PC-9 (cell line): ENCODE results near the gene ACSL3. TPM values are rescaled to one million over a fixed set of nuclear protein-coding genes. Genes with fewer than 3 reads are reported as not detected.

Experiments used
- BruUV-seq: library from RNA; stranded (reverse); fragments of 400-500 nt; replicated peaks from 2 replicates; lab custom pipeline; 2021; lab: Mats Ljungman, UMichigan
- CTCF ChIA-PET: fragments of 300-600 bp; sonication (Branson Sonifier 250); formaldehyde crosslinking; loops from one replicate; lab custom pipeline; 2022; ENCODE audit warnings: antibody characterized with exemption; lab: Charles Lee
- POLR2A ChIA-PET: fragments of 300-600 bp; sonication (Branson Sonifier 250); formaldehyde crosslinking; loops from one replicate; lab custom pipeline; 2022; ENCODE audit warnings: antibody characterized with exemption; ENCODE audit not compliant: unreplicated experiment; lab: Charles Lee
- DNase-seq, 2 experiments: peaks; one replicate each; pipeline versions ENCODE4 v3.0.0 to v3.0.0-alpha.2; 2015 to 2022; ENCODE audit warnings: mixed read lengths in 1 of 2
- H2AFZ ChIP-seq: fragments of 200-600 bp; sonication (generic); 2 replicates; pipeline ENCODE4 v1.8.1; 2017; ENCODE audit warnings: antibody characterized with exemption
- H3F3A ChIP-seq: fragments of 200-600 bp; sonication (generic); 2 replicates; pipeline ENCODE4 v1.8.1; 2017; ENCODE audit warnings: antibody characterized with exemption, mild to moderate bottlenecking, low read depth; ENCODE audit not compliant: insufficient read depth
- H3K27ac ChIP-seq: fragments of 200-600 bp; sonication (generic); 2 replicates; pipeline ENCODE4 v1.6.1; 2016; ENCODE audit warnings: mixed run types
- H3K27me3 ChIP-seq: fragments of 200-600 bp; sonication (generic); 2 replicates; pipeline ENCODE4 v1.6.1; 2016; ENCODE audit warnings: low read depth, mixed run types; ENCODE audit not compliant: insufficient read depth
- H3K36me3 ChIP-seq: fragments of 200-600 bp; sonication (generic); 2 replicates; pipeline ENCODE4 v1.6.1; 2016; ENCODE audit warnings: low read depth, mixed run types
- H3K4me1 ChIP-seq: fragments of 200-600 bp; sonication (generic); replicated peaks from 2 replicates; pipeline ENCODE4 v1.6.1; 2016; ENCODE audit warnings: mixed run types; ENCODE audit not compliant: insufficient read depth
- H3K4me2 ChIP-seq: fragments of 200-600 bp; sonication (generic); 2 replicates; pipeline ENCODE4 v1.6.1; 2017; ENCODE audit warnings: mixed run types
- H3K4me3 ChIP-seq: fragments of 200-600 bp; sonication (generic); 2 replicates; pipeline ENCODE4 v1.6.1; 2016; ENCODE audit warnings: mixed run types
- H3K79me2 ChIP-seq: fragments of 200-600 bp; sonication (generic); 2 replicates; pipeline ENCODE4 v1.6.1; 2017; ENCODE audit warnings: low read depth, mixed run types
- H3K9me2 ChIP-seq: fragments of 200-600 bp; sonication (generic); 2 replicates; pipeline ENCODE4 v1.8.1; 2017; ENCODE audit warnings: mild to moderate bottlenecking; ENCODE audit not compliant: insufficient read depth
- H3K9me3 ChIP-seq: fragments of 200-600 bp; sonication (generic); 2 replicates; pipeline ENCODE4 v1.8.1; 2016; ENCODE audit warnings: low read depth; ENCODE audit not compliant: insufficient read depth
- H4K20me1 ChIP-seq: fragments of 200-600 bp; sonication (generic); 2 replicates; pipeline ENCODE4 v1.8.1; 2017; ENCODE audit not compliant: insufficient read depth
- EZH2 ChIP-seq: fragments of 200-600 bp; sonication (generic); IDR thresholded peaks from 2 replicates; pipeline ENCODE4 v1.8.0; 2017; ENCODE audit warnings: antibody characterized with exemption, low read depth
- intact Hi-C: fragments of 100-400 bp; cut with micrococcal nuclease; formaldehyde crosslinking; loops from one replicate; pipeline ENCODE4 v1.10.0; 2022; ENCODE audit not compliant: unreplicated experiment
- total RNA-seq: library from RNA; stranded (reverse); gene quantifications from 2 replicates; pipeline ENCODE4 v1.2.3, GENCODE V29; 2021
- TF ChIP-seq, protein P1 (sequence below): fragments of 200-600 bp; sonication (generic); conservative IDR thresholded peaks from 2 replicates; pipeline ENCODE4 v1.6.1; 2017; ENCODE audit warnings: mixed run types, antibody characterized with exemption, mild to moderate bottlenecking, moderate library complexity

Gene ACSL3
- total RNA-seq, 1 experiment from 2014 or later = 446 TPM

GRCh38 chr2:222982010-222982908 is 121.4 kb downstream of the ACSL3 start:
- TF ChIP-seq EZH2 = no peak
- TF ChIP-seq, protein P1, sequence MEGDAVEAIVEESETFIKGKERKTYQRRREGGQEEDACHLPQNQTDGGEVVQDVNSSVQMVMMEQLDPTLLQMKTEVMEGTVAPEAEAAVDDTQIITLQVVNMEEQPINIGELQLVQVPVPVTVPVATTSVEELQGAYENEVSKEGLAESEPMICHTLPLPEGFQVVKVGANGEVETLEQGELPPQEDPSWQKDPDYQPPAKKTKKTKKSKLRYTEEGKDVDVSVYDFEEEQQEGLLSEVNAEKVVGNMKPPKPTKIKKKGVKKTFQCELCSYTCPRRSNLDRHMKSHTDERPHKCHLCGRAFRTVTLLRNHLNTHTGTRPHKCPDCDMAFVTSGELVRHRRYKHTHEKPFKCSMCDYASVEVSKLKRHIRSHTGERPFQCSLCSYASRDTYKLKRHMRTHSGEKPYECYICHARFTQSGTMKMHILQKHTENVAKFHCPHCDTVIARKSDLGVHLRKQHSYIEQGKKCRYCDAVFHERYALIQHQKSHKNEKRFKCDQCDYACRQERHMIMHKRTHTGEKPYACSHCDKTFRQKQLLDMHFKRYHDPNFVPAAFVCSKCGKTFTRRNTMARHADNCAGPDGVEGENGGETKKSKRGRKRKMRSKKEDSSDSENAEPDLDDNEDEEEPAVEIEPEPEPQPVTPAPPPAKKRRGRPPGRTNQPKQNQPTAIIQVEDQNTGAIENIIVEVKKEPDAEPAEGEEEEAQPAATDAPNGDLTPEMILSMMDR = peak; percentile 79
- Histone ChIP-seq H3K4me2 (0 out of 2 replicates have a peak overlapping the region, but pooled peaks have one; percentile 4), H3K4me3 (no peak overlapping the region), H2AFZ (peak overlapping the region; percentile 31; the same call in 1 of the 2 replicates), H3K4me1 (peaks cover 22% of the 10 kb centered on the region), H3K79me2 (no peaks in the 10 kb centered on the region), H3K9me3 (peaks cover 7% of the 10 kb centered on the region), H3F3A (no peaks in the 10 kb centered on the region), H3K9me2 (no peaks in the 10 kb centered on the region), H3K27ac (peak overlapping the region; percentile 62), H3K36me3 (no peaks in the 10 kb centered on the region), H4K20me1 (no peaks in the 10 kb centered on the region), H3K27me3 (no peaks in the 10 kb centered on the region)
- POLR2A ChIA-PET = interaction anchor here (0.6 to 0.7 kb wide), 2 partner anchors 44 to 235 kb away, joined by 4 read pairs; no protein-coding TSS in a partner anchor
- BruUV-seq = no TSS peak
- DNase-seq = peak; percentile 67 to 90
- CTCF ChIA-PET = interaction anchor here (0.6 to 1.1 kb wide), 3 partner anchors 65 to 557 kb away, joined by 3 to 4 read pairs (median 3); no protein-coding TSS in a partner anchor
- intact Hi-C loops = loop anchor here (1.0 to 5.0 kb wide), 3 partner anchors 60 to 265 kb away; no protein-coding TSS in a partner anchor

DNA sequence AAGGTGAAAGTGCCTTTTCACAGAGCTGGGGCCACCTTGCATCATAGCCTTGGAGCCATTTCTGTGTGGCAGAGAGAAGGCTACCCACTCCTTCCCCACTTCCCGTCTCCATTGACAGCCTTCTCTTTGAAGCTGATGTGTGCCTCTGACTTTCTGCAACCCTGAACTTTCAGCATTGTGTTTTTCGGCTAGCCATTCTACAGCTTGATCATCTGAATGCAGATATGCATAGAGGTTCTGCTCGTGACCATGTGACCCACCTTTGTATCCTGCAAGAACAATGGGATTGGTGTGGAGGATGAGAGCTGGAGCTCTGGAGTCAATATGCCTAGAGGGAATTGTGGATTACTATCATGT is 122.1 kb downstream of the ACSL3 start:
- H3K4me3 ChIP-seq = no peak overlapping the region
- H3K79me2 ChIP-seq = no peaks in the 10 kb centered on the region
- no peaks in the 10 kb centered on the region for H3K9me2 ChIP-seq
- H2AFZ ChIP-seq = no peak overlapping the region
- no peak overlapping the region for H3K4me2 ChIP-seq
- POLR2A ChIA-PET = interaction anchor here (0.7 kb wide), 1 partner anchor 235 kb away, joined by 4 read pairs; no protein-coding TSS in a partner anchor
- H3K4me1 ChIP-seq = peaks cover 22% of the 10 kb centered on the region
- H3F3A ChIP-seq = no peaks in the 10 kb centered on the region
- BruUV-seq = no TSS peak
- no peak overlapping the region; the same call in 1 of the 2 replicates for H3K27ac ChIP-seq
- H3K36me3 ChIP-seq = no peaks in the 10 kb centered on the region
- TF ChIP-seq, protein P1 = no peak
- TF ChIP-seq EZH2 = no peak
- no peaks in the 10 kb centered on the region for H3K27me3 ChIP-seq
- H4K20me1 ChIP-seq = no peaks in the 10 kb centered on the region
- CTCF ChIA-PET = interaction anchor here (1.1 kb wide), 1 partner anchor 119 kb away, joined by 3 read pairs; no protein-coding TSS in a partner anchor
- no peak for DNase-seq
- peaks cover 7% of the 10 kb centered on the region for H3K9me3 ChIP-seq
- intact Hi-C loops = loop anchor here (1.0 to 5.0 kb wide), 3 partner anchors 59 to 264 kb away; no protein-coding TSS in a partner anchor

- TF ChIP-seq, protein P1 = no peak
- TF ChIP-seq EZH2 = no peak
- no peaks in the 10 kb centered on the region for H3K36me3 ChIP-seq
- H3K27ac ChIP-seq = no peak overlapping the region
- H3K4me3 ChIP-seq = no peak overlapping the region
- peaks cover 7% of the 10 kb centered on the region for H3K9me3 ChIP-seq
- intact Hi-C loops = loop anchor here (5.0 kb wide), 1 partner anchor 57 kb away; no protein-coding TSS in a partner anchor
- H3K4me1 ChIP-seq = peaks cover 12% of the 10 kb centered on the region
- H2AFZ ChIP-seq = no peak overlapping the region
- H3K4me2 ChIP-seq = no peak overlapping the region
- H3K9me2 ChIP-seq = no peaks in the 10 kb centered on the region
- H3K79me2 ChIP-seq = no peaks in the 10 kb centered on the region
- H4K20me1 ChIP-seq = no peaks in the 10 kb centered on the region
- H3F3A ChIP-seq = no peaks in the 10 kb centered on the region
- ChIA-PET CTCF (no interaction called here), POLR2A (no interaction called here)
- no peak for DNase-seq
- no peaks in the 10 kb centered on the region for H3K27me3 ChIP-seq
- BruUV-seq = no TSS peak
These were observed 124.1 kb downstream of the ACSL3 start for GRCh38 chr2:222984908-222985307.
